ENCODE measurements around the gene CPPED1. TPM values are rescaled to one million over a fixed set of nuclear protein-coding genes. Genes with fewer than 3 reads are reported as not detected.

CPPED1 gene, protein sequence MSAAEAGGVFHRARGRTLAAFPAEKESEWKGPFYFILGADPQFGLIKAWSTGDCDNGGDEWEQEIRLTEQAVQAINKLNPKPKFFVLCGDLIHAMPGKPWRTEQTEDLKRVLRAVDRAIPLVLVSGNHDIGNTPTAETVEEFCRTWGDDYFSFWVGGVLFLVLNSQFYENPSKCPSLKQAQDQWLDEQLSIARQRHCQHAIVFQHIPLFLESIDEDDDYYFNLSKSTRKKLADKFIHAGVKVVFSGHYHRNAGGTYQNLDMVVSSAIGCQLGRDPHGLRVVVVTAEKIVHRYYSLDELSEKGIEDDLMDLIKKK
- 10.4 TPM for total RNA-seq

DNA sequence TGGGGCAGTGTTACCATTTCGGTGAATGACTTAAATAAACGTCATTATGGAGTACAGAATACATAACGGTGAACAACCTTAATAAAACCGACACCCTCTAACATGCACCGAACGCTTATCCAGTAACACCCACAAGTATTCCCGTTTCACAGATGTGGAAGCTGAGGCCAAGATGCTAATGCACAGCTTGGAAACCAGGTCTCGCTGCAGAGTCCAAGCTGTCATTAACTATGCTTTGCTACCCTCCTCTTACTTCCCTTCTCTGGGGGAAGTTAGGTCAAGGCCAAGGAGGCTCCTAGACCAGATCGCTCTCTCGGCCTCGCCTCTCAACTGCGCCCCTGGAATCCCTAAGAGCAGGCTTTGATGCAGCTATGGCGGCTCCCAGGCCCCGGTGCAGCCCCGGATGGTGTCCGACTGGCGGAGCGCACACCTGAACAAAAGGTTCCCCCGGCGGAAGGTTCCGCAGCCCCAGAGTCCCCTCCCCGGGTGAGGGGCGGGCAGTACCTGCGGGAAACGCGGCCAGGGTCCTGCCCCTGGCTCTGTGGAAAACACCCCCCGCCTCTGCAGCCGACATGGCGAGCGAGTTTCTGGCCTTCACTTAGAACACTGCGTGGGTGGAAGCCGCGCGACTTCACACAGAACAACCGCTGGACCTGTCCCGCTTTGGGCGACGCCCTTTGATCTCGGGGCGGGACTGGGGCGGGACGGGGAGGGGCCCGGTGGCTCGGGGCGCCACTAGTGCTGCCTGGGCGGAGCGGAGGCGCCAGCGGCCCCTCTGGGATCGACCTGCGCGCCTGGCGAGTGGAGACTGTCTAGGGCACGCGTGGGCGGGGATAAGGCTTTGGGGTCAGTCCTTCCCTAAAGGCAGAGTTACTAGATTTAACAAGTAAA lies at the start of gene CPPED1:
Gene CPPED1 (minus strand): TSS at position 685 of the 891 bp plus-strand sequence. CDS start 111 bp downstream, at position 574.

Other genes with a start within 250 kb of the CPPED1 start
- 2.7 TPM for gene SHISA9, start 97.7 kb upstream of the CPPED1 start, total RNA-seq